ENCODE results near the gene SLC15A2.
"Not testable (repeated sequence)": the region's sequence is repeated elsewhere in the genome, so short reads cannot be mapped to it uniquely, and the experiment has no call there.

Gene SLC15A2

DNA sequence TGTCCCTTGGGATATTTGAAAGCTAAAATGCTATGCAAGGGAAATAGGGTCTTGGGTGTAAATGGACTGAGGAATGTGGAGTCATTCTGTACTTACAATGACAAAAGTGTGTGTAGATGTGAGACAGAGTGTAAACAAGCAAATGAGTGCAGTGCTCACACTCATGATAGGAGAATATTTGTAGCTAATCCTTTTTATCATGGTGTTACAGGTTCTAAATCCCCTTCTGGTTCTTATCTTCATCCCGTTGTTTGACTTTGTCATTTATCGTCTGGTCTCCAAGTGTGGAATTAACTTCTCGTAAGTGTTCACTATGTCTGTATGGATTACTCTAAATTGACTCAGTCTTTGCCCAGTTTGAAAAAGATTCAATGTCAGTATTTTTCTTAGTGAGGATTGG lies 30.5 kb downstream of the SLC15A2 start:
- DNase-seq, result no peak

DNA sequence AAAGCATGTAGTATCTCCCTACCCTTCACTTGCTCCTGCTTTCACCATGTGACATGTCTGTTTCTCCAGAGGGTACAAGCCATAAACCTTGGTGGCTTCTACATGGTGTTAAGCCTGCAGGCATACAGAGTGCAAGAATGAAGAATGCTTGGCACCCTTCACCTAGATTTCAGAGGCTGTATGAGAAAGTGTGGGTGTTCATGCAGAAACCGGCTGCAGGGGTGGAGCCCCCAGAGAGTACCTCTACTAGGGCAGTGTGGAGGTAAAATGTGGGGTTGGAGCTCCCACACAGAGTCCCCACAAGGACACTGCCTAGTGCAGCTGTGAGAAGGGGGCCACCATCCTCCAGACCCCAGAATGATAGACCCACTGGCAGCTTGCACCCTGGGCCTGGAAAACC lies 32.2 kb downstream of the SLC15A2 start:
- DNase-seq, result no peak

DNA sequence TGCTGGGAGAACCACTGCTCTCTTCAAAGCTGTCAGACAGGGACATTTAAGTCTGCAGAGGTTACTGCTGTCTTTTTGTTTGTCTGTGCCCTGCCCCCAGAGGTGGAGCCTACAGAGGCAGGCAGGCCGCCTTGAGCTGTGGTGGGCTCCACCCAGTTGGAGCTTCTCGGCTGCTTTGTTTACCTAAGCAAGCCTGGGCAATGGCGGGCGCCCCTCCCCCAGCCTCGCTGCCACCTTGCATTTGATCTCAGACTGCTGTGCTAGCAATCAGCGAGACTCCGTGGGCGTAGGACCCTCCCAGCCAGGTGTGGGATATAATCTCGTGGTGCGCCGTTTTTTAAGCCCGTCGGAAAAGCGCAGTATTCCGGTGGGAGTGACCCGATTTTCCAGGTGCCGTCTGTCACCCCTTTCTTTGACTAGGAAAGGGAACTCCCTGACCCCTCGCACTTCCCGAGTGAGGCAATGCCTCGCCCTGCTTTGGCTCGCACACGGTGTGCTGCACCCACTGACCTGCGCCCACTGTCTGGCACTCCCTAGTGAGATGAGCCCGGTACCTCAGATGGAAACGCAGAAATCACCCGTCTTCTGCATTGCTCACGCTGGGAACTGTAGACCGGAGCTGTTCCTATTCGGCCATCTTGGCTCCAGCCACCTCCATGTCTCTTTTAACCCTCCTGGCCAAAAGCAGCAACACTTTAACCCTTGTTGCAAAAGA lies 44.1 kb downstream of the SLC15A2 start:
- DNase-seq, result not testable (repeated sequence)

DNA sequence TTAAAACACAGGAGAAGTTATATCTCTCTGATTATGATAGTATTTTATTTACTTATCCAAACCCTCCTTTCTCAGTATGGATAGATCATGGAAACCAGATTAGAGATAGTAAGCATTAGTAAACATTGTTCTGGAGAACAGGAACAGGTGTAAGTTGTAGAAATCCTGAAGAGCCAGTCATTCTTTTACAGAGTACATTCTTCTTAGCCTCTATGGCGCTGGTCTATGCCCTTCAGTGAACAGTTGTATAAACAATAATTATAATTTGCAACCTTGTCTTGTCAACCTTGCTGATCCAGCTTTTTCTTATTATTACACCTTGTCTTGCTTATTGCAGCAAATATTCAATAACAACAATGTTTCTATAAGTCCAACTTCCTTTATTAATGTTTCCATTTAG lies 47.4 kb downstream of the SLC15A2 start:
- no peak for DNase-seq

DNA sequence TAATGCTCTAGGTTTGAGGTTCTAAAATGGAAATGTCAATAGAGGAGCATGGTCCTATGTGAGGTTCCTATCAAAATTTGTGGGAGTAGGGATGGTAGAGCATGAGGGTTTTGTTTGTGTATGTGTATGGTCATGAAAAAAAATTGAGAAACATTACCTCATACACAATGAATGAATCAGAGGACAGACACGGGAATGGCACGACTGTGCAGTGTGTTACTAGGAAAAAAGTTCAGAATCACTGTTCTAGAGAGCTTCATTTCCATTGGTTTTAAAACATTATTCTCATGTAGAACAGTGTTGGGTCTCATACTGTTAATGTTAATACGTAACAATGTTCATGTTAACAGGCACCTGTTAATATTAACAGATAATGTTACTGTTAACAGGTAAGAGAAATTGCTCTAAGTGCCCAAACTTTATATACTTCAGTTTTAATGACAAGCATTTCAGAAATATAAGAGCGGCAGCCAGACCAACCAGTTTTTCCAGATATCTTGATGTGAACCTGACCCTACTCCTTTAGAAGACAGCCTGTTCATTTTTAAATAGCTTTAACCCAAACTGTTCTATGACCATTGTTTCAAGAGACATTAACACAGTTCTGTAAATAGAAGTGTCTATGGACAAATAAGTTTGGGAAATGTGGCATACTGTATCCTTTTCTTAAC lies 48.0 kb downstream of the SLC15A2 start:
- peak; percentile 6 for DNase-seq

DNA sequence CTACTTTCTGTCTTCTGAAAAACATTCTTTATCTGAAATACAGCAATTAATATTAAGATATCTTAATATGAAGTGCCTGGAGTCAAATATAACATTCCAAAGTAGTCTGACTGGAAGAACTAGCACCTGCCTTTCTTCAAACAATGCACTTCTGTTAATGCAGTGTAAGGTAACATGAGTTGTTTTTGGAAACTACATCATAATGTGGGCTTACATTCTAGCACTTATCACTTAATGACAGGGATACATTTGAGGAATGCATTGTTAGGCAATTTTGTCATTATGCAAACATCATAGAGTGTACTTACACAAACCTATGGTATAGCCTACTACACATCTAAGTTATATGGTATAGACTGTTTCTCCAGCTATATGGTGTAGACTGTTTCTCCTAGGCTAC lies 49.2 kb downstream of the SLC15A2 start:
- peak; percentile 6 for DNase-seq

DNA sequence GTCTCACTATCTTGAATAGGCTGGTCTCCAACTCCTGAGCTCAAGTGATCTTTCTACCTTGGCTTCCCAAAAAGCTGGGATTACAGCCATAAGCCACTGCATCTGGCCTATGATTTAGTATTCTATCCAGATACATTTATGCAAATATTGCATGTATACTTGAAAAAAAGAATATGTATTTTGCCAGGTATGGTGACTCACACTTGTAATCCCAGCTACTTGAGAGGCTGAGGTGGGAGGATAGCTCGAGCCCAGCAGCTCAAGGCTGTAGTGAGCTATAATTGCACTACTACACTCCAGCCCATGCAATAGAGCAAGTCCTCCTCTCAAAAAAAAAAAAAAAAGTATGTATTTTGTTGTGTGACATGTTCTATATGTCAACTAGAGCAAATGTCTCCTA lies 54.4 kb downstream of the SLC15A2 start:
- DNase-seq, result no peak

DNA sequence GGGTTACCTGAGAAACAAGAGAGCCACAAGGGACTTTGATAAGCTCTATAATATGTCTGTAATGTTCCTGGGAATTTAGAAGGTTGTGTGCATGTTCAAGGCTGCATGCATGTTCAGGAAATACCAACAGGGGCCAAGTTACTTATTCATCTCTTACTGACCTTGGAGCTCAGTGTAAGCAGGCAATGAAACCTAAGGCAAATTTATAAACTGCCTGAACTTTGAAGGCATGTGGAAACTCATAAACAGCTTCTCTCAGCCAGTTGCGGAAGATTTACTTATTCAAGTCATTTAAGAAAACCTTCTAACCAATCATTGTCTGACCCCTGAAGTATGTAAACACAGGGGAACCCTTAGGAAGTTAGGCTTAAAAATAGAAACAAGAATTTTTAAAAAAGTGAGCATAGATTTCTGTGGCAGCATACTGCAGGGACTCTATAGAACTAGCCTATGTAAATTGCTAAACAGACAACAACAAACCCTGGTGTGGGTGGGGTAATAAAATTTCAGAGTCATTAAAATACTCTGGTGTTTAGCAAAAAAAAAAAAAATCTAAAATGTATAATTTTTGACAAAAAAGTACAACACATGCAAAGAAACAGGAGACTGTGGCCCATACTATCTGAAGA lies 57.2 kb downstream of the SLC15A2 start:
- DNase-seq, result no peak

DNA sequence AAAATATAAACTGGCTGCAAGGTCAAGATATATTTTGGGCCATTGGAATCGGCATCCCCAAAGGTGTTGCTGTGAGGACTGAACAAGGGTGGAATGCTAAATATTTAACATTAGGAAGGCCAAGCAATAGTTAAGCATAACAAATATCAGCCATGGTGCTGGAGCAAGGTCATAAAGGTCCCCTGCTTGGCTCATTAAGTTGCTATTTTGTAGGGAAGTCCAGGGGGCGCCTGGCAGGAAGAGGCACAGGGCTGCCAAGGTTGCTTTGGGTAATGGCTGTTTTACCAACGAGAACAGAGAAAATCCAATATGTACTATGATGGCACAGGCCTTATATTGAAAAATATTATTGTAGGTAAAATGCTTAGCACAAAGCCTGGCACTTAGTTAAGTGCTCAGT lies 62.2 kb downstream of the SLC15A2 start:
- no peak for DNase-seq

DNA sequence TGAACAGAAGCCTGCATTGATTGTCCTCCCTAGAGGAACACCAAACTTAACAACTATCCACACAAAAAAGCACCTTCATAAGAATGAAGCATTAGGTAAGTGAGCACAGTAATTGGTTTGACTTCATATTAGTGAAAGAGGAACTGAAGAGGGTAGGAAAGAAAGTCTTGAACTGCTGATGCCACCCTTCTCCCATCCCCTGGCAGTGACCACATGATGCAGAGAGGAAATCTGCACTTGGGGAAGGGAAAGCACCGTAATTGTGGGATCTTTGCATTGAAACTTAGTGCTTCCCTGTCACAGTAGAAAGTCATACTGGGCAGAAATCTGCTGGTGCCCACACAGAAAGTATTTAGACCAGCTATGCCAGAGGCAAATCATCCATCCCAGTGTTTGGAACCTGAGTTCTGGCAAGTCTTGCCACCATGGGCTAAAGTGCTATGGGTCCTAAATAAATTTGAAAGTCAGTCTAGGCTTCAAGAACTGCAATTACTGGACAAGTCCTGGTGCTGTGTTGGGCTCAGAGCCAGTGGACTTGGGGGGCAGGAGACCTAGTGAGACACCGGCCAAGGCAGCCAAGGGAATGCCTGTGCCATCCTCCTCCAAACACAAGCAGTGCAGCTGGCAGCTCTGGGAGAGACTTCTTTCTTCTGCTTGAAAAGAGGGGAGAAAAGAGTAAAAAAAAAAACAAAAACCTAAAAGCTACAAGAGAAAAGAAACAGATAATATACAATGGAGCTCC lies 63.6 kb downstream of the SLC15A2 start:
- DNase-seq, result no peak

DNA sequence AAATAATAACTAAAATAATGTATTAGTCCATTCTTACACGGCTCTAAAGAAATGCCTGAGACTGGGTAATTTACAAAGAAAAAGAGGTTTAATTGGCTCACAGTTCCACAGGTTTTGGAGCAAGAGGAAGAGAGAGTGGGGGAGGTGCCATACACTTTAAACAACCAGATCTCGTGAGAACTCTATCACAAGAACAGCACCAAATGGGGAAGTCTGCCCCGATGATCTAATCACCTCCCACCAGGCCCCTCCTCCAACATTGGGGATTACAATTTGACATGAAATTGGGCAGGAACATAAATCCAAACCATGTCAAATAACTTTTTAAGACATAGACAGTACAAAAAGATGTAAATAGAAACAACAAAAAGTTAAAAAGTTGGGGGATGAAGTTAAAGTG lies 64.6 kb downstream of the SLC15A2 start:
- no peak for DNase-seq

DNA sequence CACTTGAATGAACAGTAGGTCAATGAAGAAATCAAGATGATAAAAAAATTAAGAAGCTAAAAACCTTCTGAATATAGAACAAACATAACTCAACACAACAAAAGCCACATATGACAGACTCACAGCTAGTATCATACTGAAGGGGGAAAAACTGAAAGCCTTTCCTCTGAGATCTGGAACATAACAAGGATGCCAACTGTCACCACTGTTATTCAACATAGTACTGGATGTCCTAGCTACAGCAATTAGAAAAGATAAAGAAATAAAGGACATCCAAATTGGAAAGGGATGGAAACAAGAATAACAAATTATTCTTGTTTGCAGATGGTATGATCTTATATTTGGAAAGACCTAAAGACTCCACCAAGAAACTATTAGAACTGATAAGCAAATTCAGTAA lies 67.1 kb downstream of the SLC15A2 start:
- DNase-seq, result no peak

DNA sequence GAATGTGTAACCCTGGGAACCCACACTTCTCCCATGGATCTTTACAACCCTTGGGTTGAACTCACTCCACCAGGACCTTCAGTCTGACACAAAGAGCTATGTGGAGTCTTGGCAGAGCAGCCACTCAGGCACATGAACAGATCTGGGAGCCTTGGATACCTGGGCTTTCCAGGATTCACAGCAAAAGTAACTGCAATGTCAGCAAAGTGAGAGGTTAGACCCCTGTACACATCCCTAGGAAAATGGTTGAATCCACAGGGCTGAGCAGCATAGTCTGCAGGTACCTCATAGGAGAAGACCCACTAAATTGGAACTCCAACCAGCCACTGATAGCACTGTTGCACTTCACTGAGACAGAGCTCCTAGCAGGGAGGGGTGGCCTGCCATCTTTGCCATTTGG lies 68.2 kb downstream of the SLC15A2 start:
- DNase-seq, result no peak

DNA sequence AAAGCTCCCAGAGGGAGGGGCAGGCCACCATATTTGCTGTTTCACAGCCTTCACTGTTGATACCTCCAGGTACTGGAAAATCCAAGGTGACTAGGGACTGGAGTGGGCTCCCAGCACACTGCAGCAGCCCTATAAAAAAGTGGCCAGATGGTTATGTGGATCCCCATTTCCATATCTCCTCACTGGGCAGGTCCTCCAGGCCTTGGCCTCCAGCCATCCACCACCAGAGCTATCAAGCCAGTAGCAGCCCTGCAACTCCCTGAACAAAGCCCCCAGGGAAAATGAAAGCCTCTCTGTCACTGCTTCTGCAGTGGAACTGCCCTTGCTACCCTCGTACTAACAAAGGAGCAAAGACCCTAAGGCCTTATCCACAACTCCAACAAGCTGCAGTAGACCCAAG lies 69.4 kb downstream of the SLC15A2 start:
- no peak for DNase-seq

DNA sequence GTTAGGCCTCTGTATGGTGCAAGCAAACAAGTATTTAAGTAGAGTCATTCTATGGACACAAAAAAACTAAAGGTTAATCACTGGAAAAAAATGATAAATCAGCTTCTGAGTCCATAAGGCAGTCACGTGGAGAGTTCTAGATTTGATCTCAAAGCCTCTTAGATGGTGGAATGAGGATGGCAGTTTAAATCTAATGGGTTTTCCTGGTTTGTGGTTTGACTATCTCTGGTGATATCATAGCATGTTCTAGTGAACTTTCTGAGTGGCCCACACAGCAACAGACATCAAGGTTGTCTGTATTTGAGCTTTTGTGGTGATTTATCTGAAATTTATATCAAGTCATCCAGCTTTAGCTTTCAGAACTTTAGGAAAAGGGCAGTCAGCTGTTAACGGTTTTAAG lies 75.4 kb downstream of the SLC15A2 start:
- DNase-seq, result no peak

DNA sequence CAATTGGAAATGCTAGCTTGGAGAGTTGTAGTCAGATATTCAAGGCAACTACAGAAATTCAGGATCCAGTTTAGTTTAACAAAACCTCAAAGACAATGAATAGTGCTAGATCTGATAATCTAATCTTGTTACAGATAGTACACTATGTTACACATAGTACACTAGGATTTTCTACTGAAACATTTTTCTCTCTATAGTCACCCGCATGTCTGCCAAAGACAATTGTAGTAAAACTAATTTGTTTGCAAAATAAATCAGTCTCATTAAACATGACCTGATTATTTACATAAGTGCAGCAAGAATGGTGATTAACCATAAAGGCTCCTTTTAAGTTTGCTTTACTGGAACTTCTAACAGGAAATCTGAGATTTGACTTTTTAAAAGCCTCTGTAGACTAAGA lies 75.8 kb downstream of the SLC15A2 start:
- no peak for DNase-seq

DNA sequence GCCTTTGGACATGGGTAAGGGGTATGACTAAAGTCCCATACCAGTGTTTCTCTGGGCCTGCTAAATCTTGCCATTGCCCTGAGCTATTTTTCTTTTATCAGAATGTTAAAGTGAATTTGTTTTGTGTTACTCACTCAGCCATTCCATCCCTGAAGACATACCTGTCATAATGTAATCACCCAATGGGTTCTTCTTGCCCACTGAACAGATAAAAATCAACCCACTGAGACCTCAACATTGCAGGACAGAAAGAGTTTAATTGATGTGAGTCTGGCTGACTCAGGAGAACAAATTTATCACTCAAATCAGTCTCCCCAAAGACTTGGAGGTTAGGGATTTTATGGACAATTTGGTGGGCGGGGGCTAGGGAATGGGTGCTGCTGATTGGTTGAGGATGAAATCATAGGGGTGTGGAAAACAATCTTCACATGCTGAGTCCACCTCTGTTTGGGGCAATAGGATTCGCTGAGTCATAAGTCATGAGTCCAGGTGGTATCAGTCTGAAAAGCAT lies 80.5 kb downstream of the SLC15A2 start:
- no peak for DNase-seq

DNA sequence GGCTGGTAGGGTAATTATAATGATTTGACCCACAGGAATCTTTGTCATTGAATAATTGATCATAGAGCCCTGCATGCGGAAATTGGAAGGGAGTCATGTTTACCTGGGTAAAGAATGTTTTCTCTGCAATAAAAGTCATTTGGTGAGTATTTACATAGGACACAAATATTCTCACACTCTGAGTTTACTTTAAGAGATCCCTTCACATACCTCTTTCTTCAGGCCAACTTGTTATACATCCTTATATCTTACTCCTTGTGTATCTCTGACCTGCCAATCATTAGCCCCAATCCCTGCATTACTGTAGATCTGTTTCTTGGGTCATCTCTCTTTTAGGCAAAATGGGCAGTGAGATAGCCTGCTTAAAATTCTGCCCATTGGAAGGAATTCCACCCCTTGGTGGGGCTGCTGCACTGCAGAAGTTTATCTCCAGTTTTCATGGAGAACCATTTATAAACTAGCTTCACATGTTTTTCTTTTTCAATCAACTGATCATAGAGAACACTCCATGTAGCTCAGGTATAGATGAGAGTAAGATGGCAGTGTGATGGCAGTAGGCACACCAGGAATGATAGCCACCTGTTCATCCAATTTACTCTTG lies 81.6 kb downstream of the SLC15A2 start:
- DNase-seq, result no peak

DNA sequence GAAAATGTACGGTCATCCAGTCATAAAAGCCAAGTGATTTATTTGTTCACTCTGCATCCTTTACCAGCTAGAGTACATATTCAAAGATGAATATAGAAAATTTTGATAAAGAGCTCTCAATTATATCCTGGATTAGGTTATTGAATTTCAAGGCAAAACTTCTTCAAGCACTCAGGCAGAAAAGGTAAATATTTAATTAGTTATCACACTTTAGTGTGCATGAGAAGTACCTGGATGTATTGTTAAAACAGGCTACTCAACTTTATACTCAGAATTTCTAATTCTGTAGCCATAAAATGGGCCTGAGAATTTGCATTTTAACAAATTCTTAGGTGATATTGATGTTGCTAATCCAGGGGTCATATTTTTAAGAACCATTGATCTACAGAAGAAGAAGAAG lies 82.5 kb downstream of the SLC15A2 start:
- DNase-seq, result peak; percentile 12

DNA sequence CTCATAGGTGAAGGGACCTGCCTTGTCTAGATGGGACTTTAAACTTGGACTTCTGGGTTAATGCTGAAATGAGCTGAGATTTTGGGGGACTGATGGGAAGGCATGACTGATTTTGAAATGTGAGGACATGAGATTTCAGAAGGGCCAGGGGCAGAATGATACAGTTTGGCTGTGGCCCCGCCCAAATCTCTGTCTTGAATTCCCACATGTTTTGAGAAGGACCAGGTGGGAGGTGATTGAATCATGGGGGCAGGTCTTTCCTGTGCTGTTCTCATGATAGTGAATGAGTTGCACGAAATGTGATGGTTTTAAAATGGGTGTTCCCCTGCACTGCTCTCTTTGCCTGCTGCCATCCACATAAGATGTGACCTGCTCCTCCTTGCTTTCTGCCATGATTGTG lies 85.0 kb downstream of the SLC15A2 start:
- no peak for DNase-seq

DNA sequence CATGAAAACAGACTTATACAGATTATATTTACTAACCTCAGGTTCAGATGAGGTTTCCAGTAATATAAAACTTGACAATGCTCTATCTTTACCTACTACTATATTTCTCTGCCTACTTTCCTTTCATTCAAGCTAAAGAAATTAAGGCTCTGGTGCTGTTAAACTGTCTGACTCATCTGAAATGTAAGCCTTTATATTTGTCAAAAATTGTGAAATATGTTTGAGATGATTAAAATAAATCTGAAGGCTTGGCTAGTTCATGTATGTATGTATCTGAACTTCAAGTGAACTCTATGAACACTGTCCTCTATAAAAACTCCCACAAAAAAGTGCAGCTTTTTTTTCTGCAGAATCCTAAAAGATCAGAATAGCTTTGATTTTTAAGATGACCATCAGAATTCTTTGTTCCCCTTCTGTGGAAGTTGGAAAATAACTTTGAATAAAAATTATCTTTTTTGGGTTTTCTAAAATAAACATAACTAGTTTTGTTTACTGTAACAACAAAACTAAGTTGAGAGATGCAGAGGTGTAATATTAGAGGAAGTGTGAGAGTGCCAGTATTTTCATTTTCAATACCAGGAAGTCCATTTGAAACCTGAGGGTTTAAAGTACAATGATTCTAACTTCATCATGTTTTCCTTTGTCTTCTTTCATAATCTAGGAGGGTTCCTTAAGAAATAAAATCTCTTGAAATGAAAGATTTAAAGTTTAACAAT lies 85.7 kb downstream of the SLC15A2 start:
- DNase-seq, result no peak

DNA sequence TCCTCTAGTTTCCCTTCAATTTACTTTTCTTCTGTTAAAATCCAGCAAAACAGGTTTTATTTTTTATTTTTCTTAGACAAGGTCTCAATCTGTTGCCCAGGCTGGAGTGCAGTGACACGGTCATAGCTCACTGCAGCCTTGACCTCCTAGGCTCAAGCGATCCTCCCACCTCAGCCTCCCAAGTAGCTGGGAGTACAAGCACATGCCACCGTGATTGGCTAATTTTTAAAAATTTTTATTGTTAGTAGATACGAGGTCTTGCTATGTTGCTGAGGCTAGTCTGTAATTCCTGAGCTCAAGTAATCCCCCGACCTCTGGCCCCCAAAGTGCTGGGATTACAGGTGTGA lies 86.2 kb downstream of the SLC15A2 start:
- no peak for DNase-seq

DNA sequence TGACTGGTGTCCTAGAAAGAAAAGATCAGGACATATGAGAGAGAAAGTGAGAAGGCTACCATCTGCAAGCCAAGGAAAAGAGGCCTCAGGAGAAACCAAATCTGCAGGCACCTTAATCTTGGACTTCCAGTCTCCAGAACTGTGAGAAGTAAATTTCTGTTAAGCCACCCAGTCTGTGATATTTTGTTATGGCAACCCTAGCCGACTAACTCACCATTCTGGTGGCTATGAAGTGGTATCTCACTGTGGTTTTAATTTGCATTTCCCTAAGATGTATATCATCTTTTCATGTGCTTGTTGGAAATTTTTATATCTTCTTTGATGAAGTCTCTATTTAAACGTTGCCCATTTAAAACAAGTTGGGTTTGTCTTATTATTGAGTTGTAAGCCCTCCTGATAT lies 87.3 kb downstream of the SLC15A2 start:
- DNase-seq, result no peak

All from NCI-H2029 treated with DMSO at 0.1 percent for 48 hours (cell line).